ENCODE results near the gene AFAP1.

Gene AFAP1, protein sequence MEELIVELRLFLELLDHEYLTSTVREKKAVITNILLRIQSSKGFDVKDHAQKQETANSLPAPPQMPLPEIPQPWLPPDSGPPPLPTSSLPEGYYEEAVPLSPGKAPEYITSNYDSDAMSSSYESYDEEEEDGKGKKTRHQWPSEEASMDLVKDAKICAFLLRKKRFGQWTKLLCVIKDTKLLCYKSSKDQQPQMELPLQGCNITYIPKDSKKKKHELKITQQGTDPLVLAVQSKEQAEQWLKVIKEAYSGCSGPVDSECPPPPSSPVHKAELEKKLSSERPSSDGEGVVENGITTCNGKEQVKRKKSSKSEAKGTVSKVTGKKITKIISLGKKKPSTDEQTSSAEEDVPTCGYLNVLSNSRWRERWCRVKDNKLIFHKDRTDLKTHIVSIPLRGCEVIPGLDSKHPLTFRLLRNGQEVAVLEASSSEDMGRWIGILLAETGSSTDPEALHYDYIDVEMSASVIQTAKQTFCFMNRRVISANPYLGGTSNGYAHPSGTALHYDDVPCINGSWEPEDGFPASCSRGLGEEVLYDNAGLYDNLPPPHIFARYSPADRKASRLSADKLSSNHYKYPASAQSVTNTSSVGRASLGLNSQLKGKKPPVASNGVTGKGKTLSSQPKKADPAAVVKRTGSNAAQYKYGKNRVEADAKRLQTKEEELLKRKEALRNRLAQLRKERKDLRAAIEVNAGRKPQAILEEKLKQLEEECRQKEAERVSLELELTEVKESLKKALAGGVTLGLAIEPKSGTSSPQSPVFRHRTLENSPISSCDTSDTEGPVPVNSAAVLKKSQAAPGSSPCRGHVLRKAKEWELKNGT

DNA sequence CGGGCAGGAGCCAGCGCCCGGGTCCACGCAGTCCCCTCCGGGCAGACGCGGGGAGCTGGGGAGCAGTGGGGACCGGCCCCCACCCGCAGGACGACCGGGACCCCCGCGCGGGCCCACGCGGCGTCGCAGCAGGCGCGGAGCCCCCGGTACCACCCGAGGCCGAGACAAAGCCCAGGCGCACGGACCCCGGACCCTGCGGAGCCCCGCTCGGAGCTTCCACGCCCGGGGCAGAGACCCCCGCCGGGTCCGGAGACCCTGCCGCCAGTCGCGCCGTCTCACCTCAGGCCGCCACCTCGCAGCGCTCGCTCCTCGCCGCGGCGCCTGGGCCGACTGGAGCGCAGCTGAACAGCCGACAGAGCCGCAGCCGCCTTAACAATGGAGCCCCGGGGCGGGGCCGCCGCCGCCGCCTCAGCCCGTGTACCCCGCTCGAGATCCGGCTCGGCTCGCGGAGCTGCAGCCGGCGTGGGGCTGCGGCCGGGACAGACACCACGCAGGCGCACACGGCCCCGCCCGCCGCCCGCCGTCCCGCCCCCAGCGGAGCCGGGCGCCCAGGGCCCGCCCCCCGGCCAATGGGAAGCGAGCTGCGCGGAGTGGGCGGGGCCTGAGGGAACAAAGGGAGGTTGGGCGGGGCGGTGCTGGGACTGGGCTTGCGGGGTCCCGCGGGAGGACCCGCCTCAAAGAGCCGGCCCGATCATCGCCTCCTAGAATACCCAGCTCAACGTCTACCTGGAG, at the start of gene AFAP1:
AFAP1 (minus strand) TSS at position 485 of the 732 bp plus-strand sequence. CDS start 67,783 bp downstream, outside the sequence.
- FAIRE-seq (no peak), DNase-seq (ENCODE audit: insufficient read length, low spot score) (peak; percentile 75)
- peak; percentile 72 for TF ChIP-seq POLR2A (IDR thresholded peaks at IDR 0.05; ENCODE audit: low read depth, low read length)

DNA sequence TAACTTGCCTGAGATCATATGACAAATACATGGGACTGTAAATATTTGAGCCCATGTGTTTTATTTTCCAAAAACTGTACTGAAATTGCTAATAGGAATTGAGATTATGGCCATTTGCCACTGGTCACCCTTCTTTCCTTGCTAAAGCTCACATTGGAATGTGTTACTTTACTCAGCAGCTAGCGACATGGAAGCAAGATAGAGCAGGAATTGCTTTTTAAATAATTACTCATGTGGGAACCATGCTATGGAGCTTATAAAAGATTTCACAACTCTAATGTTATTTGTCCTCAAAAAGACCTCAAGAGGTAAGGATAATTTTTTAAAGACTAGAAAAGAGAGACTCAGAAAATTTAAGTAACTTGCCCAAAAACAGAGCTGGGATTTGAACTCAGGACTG, 48.8 kb upstream of the AFAP1 start:
- DNase-seq (ENCODE audit: insufficient read length, low spot score) (no peak), FAIRE-seq (no peak)
- no peak for TF ChIP-seq POLR2A (IDR thresholded peaks at IDR 0.05; ENCODE audit: low read depth, low read length)

DNA sequence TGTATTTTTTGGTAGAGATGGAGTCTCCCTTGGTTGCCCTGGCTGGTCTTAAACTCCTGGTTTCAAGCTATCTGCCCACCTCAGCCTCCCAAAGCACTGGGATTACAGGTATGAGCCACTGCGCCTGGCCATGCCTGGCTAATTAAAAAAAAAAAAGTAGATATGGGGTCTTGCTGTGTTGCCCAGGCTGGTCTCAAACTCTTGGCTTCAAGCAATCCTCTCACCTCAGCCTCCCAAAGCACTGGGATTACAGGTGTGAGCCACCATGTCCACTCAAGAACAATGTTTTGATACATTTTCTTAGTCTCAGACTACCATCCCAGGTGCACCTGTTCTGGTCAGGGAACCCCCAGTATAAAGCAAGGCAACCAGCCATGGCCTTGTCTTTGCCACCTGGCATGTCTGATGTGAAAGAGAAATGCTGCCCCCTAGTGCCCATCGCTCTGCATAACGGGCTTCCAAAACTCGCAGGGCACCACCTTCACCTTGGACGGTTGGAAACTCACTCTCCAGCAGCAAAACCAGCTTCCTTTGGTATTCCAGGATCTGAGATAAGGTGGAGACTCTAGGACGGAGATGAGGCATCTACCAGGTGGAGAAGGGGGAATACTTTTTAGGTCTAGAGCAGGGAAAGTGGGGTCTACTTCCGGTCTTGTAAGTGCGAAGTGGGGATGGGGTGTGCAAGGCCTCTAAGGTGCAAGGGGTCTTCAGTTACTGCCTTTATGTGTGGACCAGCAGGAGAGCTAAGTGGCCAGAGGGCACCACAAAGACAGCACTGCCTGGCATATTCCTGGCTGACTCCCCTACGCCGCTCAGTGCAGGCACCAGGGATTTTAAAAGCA, 47.7 kb upstream of the AFAP1 start:
- no peak for FAIRE-seq
- no peak for TF ChIP-seq POLR2A (IDR thresholded peaks at IDR 0.05; ENCODE audit: low read depth, low read length)
- peak; percentile 50 for DNase-seq (ENCODE audit: insufficient read length, low spot score)

DNA sequence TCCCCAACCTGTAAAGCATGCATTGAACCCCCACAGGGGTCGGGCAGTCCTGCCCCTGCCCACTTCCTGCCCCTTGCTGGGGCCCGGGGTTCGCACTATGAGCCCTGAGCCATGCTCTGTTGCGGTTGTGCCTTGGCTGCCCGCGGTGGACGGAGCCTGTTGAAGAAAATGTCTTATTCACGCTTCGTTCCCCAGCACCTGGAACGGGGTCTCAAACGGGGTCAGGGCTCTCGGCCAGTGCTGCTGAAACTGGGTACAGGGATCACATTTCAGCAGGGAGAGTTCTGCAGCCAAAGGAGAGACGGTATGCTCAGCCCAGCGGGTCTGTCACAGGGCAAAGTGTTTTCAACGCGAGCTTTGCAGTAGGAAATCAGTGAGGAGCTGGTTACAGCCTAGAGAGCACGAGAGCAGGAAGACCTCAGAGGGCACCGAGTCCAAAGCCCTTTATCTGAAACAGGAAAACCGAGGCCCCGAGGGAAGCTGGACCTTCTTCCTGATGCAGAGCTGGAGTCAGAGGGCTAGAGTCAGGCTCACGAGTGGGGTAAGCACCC, 46.3 kb upstream of the AFAP1 start:
- FAIRE-seq (no peak), DNase-seq (ENCODE audit: insufficient read length, low spot score) (no peak)
- no peak for TF ChIP-seq POLR2A (IDR thresholded peaks at IDR 0.05; ENCODE audit: low read depth, low read length)

DNA sequence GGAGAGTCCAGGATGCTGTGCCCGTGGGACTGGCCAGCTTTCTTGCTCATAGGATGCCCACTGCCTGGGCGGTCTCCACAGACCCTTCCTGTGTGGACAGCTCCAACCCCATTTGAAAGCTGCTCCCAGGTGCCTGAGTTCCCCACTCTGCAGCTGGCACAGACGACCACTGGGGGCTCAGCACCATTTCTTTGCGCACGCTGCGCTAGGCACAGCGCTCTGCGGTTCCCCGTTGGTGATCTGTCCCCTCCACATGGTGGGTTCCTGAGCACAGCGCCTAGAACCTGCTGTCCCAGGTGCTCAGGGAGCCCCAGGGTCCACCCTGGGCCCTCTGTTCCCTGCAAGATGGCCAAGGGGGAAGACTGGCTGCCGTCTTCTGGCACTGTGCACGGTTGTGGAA, 45.4 kb upstream of the AFAP1 start:
- no peak for DNase-seq (ENCODE audit: insufficient read length, low spot score)
- no peak for TF ChIP-seq POLR2A (IDR thresholded peaks at IDR 0.05; ENCODE audit: low read depth, low read length)
- no peak for FAIRE-seq

DNA sequence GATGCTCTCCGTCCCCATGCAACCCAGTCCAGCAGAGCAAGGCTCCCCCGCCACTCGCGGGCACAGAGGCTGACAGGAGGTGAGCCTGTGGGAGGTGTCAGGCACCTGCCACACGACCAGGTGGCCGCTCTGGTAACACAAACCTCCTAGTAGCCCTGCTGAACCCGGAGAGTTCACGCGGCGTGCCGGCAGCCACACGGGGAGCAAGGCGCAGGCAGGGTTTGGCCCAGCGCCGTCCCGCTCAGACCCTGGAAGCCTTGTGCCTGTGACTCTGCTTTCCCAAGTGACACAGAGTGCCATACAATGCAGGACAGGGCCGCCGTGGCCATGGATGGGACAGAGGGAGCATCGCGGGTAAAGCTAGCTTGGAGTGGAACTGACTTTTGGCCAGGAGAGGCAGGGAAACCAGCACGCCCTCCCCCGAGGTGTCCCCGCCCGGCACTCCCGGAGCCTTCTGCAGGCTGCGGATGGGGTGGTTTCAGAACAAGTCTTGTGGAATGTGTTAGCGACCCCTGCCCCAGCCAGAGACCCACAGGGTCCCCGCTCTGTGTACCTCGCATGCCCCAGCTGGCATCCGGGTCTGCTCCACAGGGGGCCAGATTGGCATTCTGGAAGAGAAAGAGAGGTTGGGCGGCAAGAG, 44.7 kb upstream of the AFAP1 start:
- TF ChIP-seq POLR2A (IDR thresholded peaks at IDR 0.05; ENCODE audit: low read depth, low read length), result no peak
- no peak for FAIRE-seq
- no peak for DNase-seq (ENCODE audit: insufficient read length, low spot score)

DNA sequence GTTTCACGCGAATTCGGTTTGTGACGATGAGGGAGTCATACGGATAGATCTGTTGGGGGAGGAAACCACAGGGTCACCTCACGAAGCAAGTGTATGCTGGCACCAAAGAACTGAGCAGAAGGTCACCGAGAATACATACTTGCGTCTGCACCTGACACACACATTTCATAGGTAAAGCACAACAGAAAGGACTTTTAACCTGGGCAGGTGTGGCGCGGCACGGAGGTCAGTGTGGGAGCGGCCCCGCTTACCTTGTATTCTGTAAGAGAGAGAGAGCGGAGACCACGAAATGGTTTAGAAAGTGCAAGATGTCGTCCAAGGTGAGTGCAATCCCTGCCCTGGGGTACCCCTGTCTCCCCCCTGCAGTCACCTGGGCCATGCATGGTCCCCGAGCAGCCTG, 43.6 kb upstream of the AFAP1 start:
- DNase-seq (ENCODE audit: insufficient read length, low spot score) (no peak), FAIRE-seq (no peak)
- TF ChIP-seq POLR2A (IDR thresholded peaks at IDR 0.05; ENCODE audit: low read depth, low read length), result no peak

DNA sequence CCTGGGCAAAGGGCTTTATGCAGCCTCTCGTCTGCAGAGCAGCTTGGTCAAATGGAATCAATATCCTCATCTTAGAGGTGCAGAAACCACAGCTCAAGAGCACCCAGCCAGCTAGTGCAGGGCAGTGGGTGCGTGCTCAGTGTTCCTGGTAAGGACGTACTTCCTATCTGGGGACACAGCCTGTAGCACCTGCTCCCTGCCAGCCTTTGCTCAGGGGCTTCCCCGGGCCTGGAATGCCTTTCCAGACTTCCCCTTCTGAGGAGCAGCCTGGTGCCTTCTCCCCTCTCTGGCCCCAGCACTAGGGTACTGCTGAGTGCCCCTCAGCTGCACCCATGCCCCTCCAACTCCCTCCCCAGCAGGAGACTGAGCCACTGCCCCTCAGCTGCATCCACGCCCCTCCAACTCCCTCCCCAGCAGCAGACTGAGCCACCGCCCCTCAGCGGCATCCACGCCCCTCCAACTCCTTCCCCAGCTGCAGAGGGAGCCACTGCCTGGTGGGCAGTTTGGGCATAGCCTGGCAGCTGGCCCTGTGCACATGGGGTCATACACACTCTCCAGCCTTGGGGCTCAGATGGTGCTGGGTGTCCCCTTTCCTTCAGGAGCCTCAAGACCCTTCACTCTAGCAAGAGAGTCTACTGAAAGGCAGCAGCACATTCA, 42.2 kb upstream of the AFAP1 start:
- FAIRE-seq (no peak), DNase-seq (ENCODE audit: insufficient read length, low spot score) (no peak)
- TF ChIP-seq POLR2A (IDR thresholded peaks at IDR 0.05; ENCODE audit: low read depth, low read length), result no peak

DNA sequence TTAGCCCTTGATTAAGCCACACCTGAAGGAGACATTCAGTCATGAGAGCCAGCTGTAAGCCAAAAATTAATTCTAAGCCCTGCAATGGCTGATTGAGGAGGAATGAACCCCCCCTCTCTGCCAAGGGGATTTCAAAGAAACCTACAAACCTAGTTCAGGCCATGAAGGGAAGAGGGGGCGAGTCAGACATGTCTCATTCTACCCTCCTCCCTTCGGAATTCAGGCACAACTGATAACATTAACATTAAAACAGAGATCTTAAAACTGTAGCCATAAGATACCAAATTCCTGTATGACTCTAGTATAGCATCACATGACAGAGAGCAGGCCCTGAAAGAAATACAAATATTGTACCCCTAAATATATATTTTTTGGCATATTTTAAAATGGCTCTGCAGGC, 40.4 kb upstream of the AFAP1 start:
- no peak for FAIRE-seq
- TF ChIP-seq POLR2A (IDR thresholded peaks at IDR 0.05; ENCODE audit: low read depth, low read length), result no peak
- no peak for DNase-seq (ENCODE audit: insufficient read length, low spot score)

DNA sequence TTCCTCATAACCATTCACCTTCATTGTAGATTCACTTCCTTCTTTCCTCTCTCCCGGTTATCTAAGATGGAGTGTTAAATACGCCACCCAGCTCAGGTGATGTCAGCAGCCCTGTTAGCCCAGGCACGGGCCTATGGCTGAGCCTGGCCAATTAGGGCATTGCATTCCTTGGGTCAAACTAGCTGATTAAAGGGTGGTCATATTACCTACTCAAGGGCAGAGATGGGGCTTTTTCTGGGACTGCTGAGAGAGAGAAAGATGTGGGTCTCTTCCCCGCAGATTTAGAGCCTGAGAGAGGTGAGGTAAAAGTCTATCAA, 39.9 kb upstream of the AFAP1 start:
- no peak for TF ChIP-seq POLR2A (IDR thresholded peaks at IDR 0.05; ENCODE audit: low read depth, low read length)
- FAIRE-seq (no peak), DNase-seq (ENCODE audit: insufficient read length, low spot score) (no peak)

DNA sequence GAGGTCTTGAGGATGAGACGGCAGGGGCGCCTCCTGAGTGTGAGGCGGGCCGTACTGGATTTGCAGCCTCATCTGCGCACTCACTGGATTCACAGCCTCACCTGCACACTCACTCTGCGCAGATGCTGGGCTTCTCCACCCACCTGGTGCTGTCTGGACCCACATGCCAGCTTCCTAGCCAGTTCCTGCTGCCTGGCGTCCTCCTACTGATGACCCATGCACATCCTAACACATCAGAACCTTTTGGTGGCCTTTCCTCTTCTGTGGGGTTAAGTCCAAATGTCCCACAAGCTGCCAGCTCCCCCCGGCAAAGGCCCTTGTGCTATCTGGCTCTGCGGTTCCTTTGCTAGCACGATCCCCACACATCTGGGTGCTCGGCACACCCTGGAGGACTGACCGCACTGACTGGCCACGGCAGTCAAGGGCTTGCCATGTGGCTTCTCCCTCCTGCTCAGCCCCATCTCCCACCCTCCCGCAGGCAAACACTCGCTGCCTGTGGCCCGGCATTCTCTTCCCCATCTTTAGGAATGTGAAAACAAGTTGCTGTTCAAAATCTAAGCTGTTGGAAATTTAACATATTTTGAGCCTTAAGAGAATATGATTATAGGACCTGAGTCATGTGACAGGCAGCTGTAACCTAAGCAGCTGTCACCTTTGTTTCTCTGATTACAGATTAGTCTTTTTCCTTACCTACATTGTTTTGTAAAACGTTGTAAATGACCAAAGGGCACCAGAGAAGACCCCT, 39.4 kb upstream of the AFAP1 start:
- DNase-seq (ENCODE audit: insufficient read length, low spot score) (no peak), FAIRE-seq (no peak)
- TF ChIP-seq POLR2A (IDR thresholded peaks at IDR 0.05; ENCODE audit: low read depth, low read length), result 0 out of 2 replicates have a peak, but pooled peaks have one; percentile 5

DNA sequence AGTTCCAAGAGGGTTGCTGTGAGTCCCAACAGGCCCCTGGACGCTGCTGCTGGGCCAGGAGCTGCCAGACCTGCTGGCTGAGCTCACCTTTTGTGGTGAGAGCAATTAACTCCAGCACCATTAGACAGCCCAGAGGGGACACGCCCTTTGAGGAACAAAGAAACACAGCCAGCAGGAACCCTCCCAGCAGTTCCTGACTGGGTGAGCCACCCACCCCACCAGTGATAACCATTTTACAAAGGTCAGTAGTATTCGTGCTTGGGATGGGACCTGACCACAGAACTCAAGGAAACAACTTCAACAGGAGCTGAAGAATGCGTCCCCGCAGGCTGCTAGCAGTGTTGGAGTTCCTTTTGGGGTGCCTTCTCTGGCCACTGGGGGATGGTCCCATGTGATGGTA, 38.8 kb upstream of the AFAP1 start:
- FAIRE-seq (no peak), DNase-seq (ENCODE audit: insufficient read length, low spot score) (no peak)
- TF ChIP-seq POLR2A (IDR thresholded peaks at IDR 0.05; ENCODE audit: low read depth, low read length), result no peak
